GM23338 (cell line): ENCODE measurements around the gene SLC35E2B. TPM values are rescaled to one million over a fixed set of nuclear protein-coding genes. Genes with fewer than 3 reads are reported as not detected.

Experiments
- ATAC-seq: fragments of 200-7000 bp; cut with Tn5 transposase; 3 replicates; pipeline ENCODE4 v1.9.1; 2020
- DNase-seq: peaks from one replicate; pipeline ENCODE4 v3.0.0-alpha.2; 2015; ENCODE audit warnings: low spot score
- H2AFZ ChIP-seq: fragments of 200-600 bp; sonication (generic); 2 replicates; pipeline ENCODE4 v1.8.0; 2016; ENCODE audit warnings: antibody characterized with exemption, mild to moderate bottlenecking, moderate library complexity
- H3F3A ChIP-seq: fragments of 200-600 bp; sonication (generic); replicated peaks from 2 replicates; pipeline ENCODE4 v1.8.0; 2017; ENCODE audit warnings: antibody characterized with exemption, mixed run types, low read depth
- H3K27ac ChIP-seq: fragments of 200-600 bp; sonication (generic); 2 replicates; pipeline ENCODE4 v1.6.1; 2016; ENCODE audit warnings: low read depth
- H3K27me3 ChIP-seq: fragments of 200-600 bp; sonication (generic); 2 replicates; pipeline ENCODE4 v1.8.0; 2016; ENCODE audit warnings: mild to moderate bottlenecking, mixed run types, moderate library complexity; ENCODE audit not compliant: insufficient read depth
- H3K36me3 ChIP-seq: fragments of 200-600 bp; sonication (generic); 2 replicates; pipeline ENCODE4 v1.8.0; 2016; ENCODE audit warnings: mild to moderate bottlenecking; ENCODE audit not compliant: insufficient read depth
- H3K4me1 ChIP-seq: fragments of 200-600 bp; sonication (generic); 2 replicates; pipeline ENCODE4 v1.8.0; 2016; ENCODE audit warnings: mild to moderate bottlenecking, moderate library complexity; ENCODE audit not compliant: insufficient read depth
- H3K4me2 ChIP-seq: fragments of 200-600 bp; sonication (generic); 2 replicates; pipeline ENCODE4 v1.7.1; 2017; ENCODE audit warnings: mixed run types
- H3K4me3 ChIP-seq: fragments of 200-600 bp; sonication (generic); 2 replicates; pipeline ENCODE4 v1.6.1; 2016; ENCODE audit warnings: mixed run types
- H3K79me2 ChIP-seq: fragments of 200-600 bp; sonication (generic); replicated peaks from 2 replicates; pipeline ENCODE4 v1.8.0; 2017; ENCODE audit warnings: mild to moderate bottlenecking; ENCODE audit not compliant: insufficient read depth
- H3K9me2 ChIP-seq: fragments of 200-600 bp; sonication (generic); 2 replicates; pipeline ENCODE4 v1.8.0; 2017; ENCODE audit not compliant: insufficient read depth
- H4K20me1 ChIP-seq: fragments of 200-600 bp; sonication (generic); replicated peaks from 2 replicates; pipeline ENCODE4 v1.8.0; 2017; ENCODE audit warnings: mild to moderate bottlenecking; ENCODE audit not compliant: insufficient read depth
- H3K27ac Mint-ChIP-seq: 2 replicates; pipeline ENCODE4 v1.8.0; 2020; ENCODE audit warnings: inconsistent platforms, mild to moderate bottlenecking, moderate library complexity, mixed read lengths
- H3K27me3 Mint-ChIP-seq: 3 replicates; pipeline ENCODE4 v1.8.0; 2022; ENCODE audit warnings: low read depth, mild to moderate bottlenecking, moderate library complexity, mixed read lengths, inconsistent platforms; ENCODE audit not compliant: insufficient read depth, poor library complexity
- H3K36me3 Mint-ChIP-seq: 3 replicates; pipeline ENCODE4 v1.8.0; 2021; ENCODE audit warnings: low read depth, mild to moderate bottlenecking, inconsistent platforms, moderate library complexity, mixed read lengths
- H3K4me1 Mint-ChIP-seq: 3 replicates; pipeline ENCODE4 v1.8.0; 2020; ENCODE audit warnings: mild to moderate bottlenecking, inconsistent platforms, mixed read lengths
- H3K4me3 Mint-ChIP-seq: 3 replicates; pipeline ENCODE4 v1.8.0; 2021; ENCODE audit warnings: moderate library complexity, mild to moderate bottlenecking, inconsistent platforms, mixed read lengths
- H3K9me3 Mint-ChIP-seq: 3 replicates; pipeline ENCODE4 v1.8.0; 2020; ENCODE audit warnings: moderate library complexity, mild to moderate bottlenecking, inconsistent platforms, mixed read lengths
- CREB1 ChIP-seq: fragments of 250-450 bp; sonication (Bioruptor Pico); IDR thresholded peaks from 2 replicates; pipeline ENCODE4 v1.5.0; 2020; ENCODE audit warnings: low read depth, mild to moderate bottlenecking, moderate library complexity
- ETS1 ChIP-seq: IDR thresholded peaks from 2 replicates; pipeline ENCODE4 v1.6.1; 2016; ENCODE audit warnings: antibody characterized with exemption
- EZH2 ChIP-seq: fragments of 200-600 bp; sonication (generic); IDR thresholded peaks from one replicate; pipeline ENCODE4 v1.8.0; 2017; ENCODE audit warnings: antibody characterized with exemption, mild to moderate bottlenecking, low read depth; ENCODE audit not compliant: unreplicated experiment
- EZH2phosphoT487 ChIP-seq: fragments of 200-600 bp; sonication (generic); IDR thresholded peaks from one replicate; pipeline ENCODE4 v1.8.1; 2018; ENCODE audit warnings: antibody characterized with exemption; ENCODE audit not compliant: unreplicated experiment
- JUNB ChIP-seq: IDR thresholded peaks from one replicate; pipeline ENCODE4 v1.6.1; 2016; ENCODE audit warnings: antibody characterized with exemption; ENCODE audit not compliant: unreplicated experiment
- NANOG ChIP-seq: IDR thresholded peaks from 2 replicates; pipeline ENCODE4 v1.6.1; 2016; ENCODE audit warnings: antibody characterized with exemption, borderline replicate concordance
- POLR2AphosphoS5 ChIP-seq: IDR thresholded peaks from 2 replicates; pipeline ENCODE4 v1.6.1; 2016; ENCODE audit warnings: antibody characterized with exemption, low read depth
- REST ChIP-seq: IDR thresholded peaks from one replicate; pipeline ENCODE4 v1.6.1; 2018; ENCODE audit warnings: antibody characterized with exemption; ENCODE audit not compliant: unreplicated experiment
- STAT1 ChIP-seq: IDR thresholded peaks from one replicate; pipeline ENCODE4 v1.6.1; 2016; ENCODE audit warnings: antibody characterized with exemption; ENCODE audit not compliant: unreplicated experiment
- ZNF114 ChIP-seq: fragments of 250-450 bp; sonication (Bioruptor Pico); IDR thresholded peaks from 2 replicates; pipeline ENCODE4 v1.5.0; 2020; ENCODE audit warnings: mild to moderate bottlenecking, moderate library complexity
- ZNF331 ChIP-seq: fragments of 250-450 bp; sonication (Bioruptor Pico); IDR thresholded peaks from 2 replicates; pipeline ENCODE4 v1.5.0; 2020; ENCODE audit warnings: low read depth, mild to moderate bottlenecking, moderate library complexity
- ZNF462 ChIP-seq: fragments of 250-450 bp; sonication (Bioruptor Pico); IDR thresholded peaks from 2 replicates; pipeline ENCODE4 v1.5.0; 2020; ENCODE audit warnings: mild to moderate bottlenecking, moderate library complexity
- polyA plus RNA-seq: library from polyadenylated mRNA; unstranded; fragments of >200 nt; fragmentation: Nextera tagmentation; extraction: Ambion mirVana; gene quantifications from 2 replicates; pipeline ENCODE4 v1.2.1, GENCODE V29; 2016
- total RNA-seq: library from RNA; depleted of rRNA; stranded (reverse); fragments of >200 nt; shearing (Covaris generic); gene quantifications from 2 replicates; pipeline ENCODE4 v1.2.3, GENCODE V29; 2014
- TF ChIP-seq, protein P1 (sequence below), 2 experiments: fragments of 200-600 bp in 1 of 2; sonication (generic) in 1 of 2; conservative IDR thresholded peaks; 2 replicates each; pipeline versions ENCODE4 v1.5.1 to v1.6.1; 2016 to 2017; ENCODE audit warnings: antibody characterized with exemption in 2 of 2, low read depth in 2 of 2, mild to moderate bottlenecking in 2 of 2, moderate library complexity in 1 of 2

SLC35E2B gene
- total and polyA plus RNA-seq, 2 experiments from 2014 or later = 16.8 to 63.0 TPM

- no peak overlapping the region for H3K4me2 ChIP-seq
- TF ChIP-seq ZNF331 (CRISPR knock-in tag) (no peak), CREB1 (CRISPR knock-in tag) (no peak), ZNF114 (CRISPR knock-in tag) (no peak), POLR2AphosphoS5 (no peak), ETS1 (no peak), STAT1 (no peak), REST (no peak), JUNB (no peak), EZH2phosphoT487 (no peak), ZNF462 (CRISPR knock-in tag) (no peak), NANOG (no peak), EZH2 (no peak)
- TF ChIP-seq, protein P1, sequence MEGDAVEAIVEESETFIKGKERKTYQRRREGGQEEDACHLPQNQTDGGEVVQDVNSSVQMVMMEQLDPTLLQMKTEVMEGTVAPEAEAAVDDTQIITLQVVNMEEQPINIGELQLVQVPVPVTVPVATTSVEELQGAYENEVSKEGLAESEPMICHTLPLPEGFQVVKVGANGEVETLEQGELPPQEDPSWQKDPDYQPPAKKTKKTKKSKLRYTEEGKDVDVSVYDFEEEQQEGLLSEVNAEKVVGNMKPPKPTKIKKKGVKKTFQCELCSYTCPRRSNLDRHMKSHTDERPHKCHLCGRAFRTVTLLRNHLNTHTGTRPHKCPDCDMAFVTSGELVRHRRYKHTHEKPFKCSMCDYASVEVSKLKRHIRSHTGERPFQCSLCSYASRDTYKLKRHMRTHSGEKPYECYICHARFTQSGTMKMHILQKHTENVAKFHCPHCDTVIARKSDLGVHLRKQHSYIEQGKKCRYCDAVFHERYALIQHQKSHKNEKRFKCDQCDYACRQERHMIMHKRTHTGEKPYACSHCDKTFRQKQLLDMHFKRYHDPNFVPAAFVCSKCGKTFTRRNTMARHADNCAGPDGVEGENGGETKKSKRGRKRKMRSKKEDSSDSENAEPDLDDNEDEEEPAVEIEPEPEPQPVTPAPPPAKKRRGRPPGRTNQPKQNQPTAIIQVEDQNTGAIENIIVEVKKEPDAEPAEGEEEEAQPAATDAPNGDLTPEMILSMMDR (conservative IDR thresholded peaks at IDR 0.05; ENCODE audit: low read depth in 2 of 2) = no peak
- H3K4me3 Mint-ChIP-seq = no peak overlapping the region
- H4K20me1 ChIP-seq = no peaks in the 10 kb centered on the region; the same call in 1 of the 2 replicates
- H3K27me3 ChIP-seq = no peaks in the 10 kb centered on the region
- H3K9me2 ChIP-seq = no peaks in the 10 kb centered on the region
- ATAC-seq = no peak
- H2AFZ ChIP-seq = no peak overlapping the region
- no peak for DNase-seq
- no peaks in the 10 kb centered on the region for H3K4me1 Mint-ChIP-seq
- peaks cover 44% of the 10 kb centered on the region for H3K36me3 Mint-ChIP-seq
- H3K27ac ChIP-seq = no peak overlapping the region
- no peaks in the 10 kb centered on the region for H3K4me1 ChIP-seq
- no peaks in the 10 kb centered on the region for H3K36me3 ChIP-seq
- H3K27ac Mint-ChIP-seq = no peak overlapping the region
- H3K27me3 Mint-ChIP-seq = peaks cover 7% of the 10 kb centered on the region
- H3F3A ChIP-seq = 0 out of 2 replicates have a peak, but pooled peaks cover 6% of the 10 kb centered on the region
- H3K4me3 ChIP-seq = no peak overlapping the region
- no peaks in the 10 kb centered on the region for H3K9me3 Mint-ChIP-seq
- no peaks in the 10 kb centered on the region for H3K79me2 ChIP-seq
Observed at GRCh38 chr1:1670866-1671265, 21.7 kb downstream of the SLC35E2B start.
